Measurements from ENCODE around the gene KAT2B. TPM values are rescaled to one million over a fixed set of nuclear protein-coding genes. Genes with fewer than 3 reads are reported as not detected.

Gene KAT2B
- total RNA-seq, 1 donor from 2014 or later = 12.2 TPM

DNA sequence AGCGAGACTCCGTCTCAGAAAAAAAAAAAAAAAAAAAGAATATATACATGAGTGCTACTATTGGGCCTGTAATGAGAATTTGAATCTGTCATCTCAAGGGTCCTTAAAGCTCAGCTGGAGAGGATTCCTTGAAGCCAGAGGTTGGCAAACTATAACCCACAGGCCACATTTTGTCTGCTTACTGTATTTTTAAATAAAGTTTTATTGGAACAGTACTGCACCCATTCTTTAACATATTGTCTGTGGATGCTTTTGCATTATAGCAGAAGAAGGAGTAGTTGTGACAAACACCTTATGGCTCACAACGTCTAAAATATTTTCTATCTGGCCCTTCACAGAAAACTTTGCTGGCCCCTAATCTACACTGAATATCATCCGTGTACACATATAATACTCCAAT is 85.0 kb downstream of the KAT2B start:
- Mint-ChIP-seq H3K27ac (ENCODE audit: unreplicated experiment) (no peak overlapping the region), H3K4me1 (no peaks in the 10 kb centered on the region)

DNA sequence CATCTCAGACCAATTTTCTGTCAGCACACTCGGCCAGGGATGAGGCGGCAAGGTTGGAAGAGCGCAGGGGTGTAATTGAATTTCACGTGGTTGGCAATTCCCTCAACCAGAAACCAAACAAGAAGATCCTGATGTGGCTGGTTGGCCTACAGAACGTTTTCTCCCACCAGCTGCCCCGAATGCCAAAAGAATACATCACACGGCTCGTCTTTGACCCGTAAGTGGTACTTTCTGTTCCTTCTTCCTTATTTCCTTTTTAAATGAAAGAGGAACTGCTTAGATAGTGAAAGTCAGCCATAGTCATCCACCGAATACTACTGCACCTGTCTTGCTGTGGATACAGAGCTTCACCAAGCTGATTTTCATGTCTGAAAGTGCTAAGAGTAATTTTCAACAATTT is 85.7 kb downstream of the KAT2B start:
- no peaks in the 10 kb centered on the region for H3K27me3 Mint-ChIP-seq (ENCODE audit: low read depth)
- peaks cover 3% of the 10 kb centered on the region for H3K9me3 Mint-ChIP-seq
- no peak overlapping the region for H3K27ac Mint-ChIP-seq (ENCODE audit: unreplicated experiment)
- DNase-seq (ENCODE audit: low read depth, low spot score) = no peak
- H3K4me3 Mint-ChIP-seq = no peak overlapping the region
- TF ChIP-seq, protein P1, sequence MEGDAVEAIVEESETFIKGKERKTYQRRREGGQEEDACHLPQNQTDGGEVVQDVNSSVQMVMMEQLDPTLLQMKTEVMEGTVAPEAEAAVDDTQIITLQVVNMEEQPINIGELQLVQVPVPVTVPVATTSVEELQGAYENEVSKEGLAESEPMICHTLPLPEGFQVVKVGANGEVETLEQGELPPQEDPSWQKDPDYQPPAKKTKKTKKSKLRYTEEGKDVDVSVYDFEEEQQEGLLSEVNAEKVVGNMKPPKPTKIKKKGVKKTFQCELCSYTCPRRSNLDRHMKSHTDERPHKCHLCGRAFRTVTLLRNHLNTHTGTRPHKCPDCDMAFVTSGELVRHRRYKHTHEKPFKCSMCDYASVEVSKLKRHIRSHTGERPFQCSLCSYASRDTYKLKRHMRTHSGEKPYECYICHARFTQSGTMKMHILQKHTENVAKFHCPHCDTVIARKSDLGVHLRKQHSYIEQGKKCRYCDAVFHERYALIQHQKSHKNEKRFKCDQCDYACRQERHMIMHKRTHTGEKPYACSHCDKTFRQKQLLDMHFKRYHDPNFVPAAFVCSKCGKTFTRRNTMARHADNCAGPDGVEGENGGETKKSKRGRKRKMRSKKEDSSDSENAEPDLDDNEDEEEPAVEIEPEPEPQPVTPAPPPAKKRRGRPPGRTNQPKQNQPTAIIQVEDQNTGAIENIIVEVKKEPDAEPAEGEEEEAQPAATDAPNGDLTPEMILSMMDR (conservative IDR thresholded peaks at IDR 0.05) = no peak
- H3K36me3 Mint-ChIP-seq (ENCODE audit: low read depth) = peaks cover 20% of the 10 kb centered on the region
- no peaks in the 10 kb centered on the region for H3K4me1 Mint-ChIP-seq

More for the DNA sequence above, 85.0 kb downstream of the KAT2B start:
- TF ChIP-seq, protein P1 (conservative IDR thresholded peaks at IDR 0.05) = no peak
- H3K4me3 Mint-ChIP-seq = no peak overlapping the region
- H3K27me3 Mint-ChIP-seq (ENCODE audit: low read depth) = no peaks in the 10 kb centered on the region
- H3K36me3 Mint-ChIP-seq (ENCODE audit: low read depth) = peaks cover 20% of the 10 kb centered on the region
- peaks cover 3% of the 10 kb centered on the region for H3K9me3 Mint-ChIP-seq
- DNase-seq (ENCODE audit: low read depth, low spot score) = no peak

DNA sequence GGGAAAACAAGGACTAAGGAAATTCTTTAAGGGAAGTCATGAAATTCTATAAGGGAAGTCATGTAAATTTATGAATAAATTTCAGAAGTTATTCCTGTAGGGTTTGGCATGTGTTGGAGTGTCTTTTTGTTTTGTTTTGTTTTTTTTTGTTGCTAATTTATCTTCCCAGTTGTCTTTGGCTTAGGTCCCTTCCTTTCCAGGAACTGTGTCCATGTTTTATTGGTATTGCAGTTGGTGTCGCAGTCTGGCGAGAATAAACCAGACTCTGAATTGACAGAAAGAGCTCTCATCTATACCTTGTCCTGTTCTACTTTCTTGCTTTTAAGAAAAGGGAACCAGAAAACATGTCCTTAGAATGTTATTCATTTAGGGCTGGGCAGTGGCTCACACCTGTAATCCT is 88.1 kb downstream of the KAT2B start:
- Mint-ChIP-seq H3K27me3 (ENCODE audit: low read depth) (no peaks in the 10 kb centered on the region), H3K36me3 (ENCODE audit: low read depth) (peaks cover 11% of the 10 kb centered on the region), H3K4me3 (no peak overlapping the region), H3K9me3 (peaks cover 3% of the 10 kb centered on the region), H3K27ac (ENCODE audit: unreplicated experiment) (no peak overlapping the region), H3K4me1 (no peaks in the 10 kb centered on the region)
- DNase-seq (ENCODE audit: low read depth, low spot score) = no peak
- TF ChIP-seq, protein P1 (conservative IDR thresholded peaks at IDR 0.05) = no peak

DNA sequence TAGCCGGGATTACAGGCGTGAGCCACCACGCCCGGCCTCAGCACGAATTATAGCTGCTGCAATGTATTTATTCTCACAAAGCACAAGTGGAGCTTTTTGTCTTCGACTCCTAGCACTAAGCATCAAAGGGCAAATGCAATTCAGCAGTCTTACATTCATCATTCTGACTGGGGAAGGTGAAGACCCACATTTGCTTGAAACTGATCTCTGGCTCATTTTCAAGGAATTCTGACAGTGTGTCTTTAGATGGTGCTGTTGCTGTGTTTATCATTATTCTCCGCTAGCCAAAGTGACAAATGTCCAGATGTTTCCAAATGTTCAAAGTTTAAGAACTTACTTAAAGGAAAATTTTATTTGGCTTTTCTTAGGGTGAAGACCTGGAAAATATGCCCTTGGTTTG is 89.9 kb downstream of the KAT2B start:
- Mint-ChIP-seq H3K27ac (ENCODE audit: unreplicated experiment) (no peak overlapping the region), H3K4me3 (no peak overlapping the region), H3K4me1 (no peaks in the 10 kb centered on the region), H3K9me3 (no peaks in the 10 kb centered on the region), H3K27me3 (ENCODE audit: low read depth) (no peaks in the 10 kb centered on the region), H3K36me3 (ENCODE audit: low read depth) (peaks cover 6% of the 10 kb centered on the region)
- DNase-seq (ENCODE audit: low read depth, low spot score) = no peak
- TF ChIP-seq, protein P1 (conservative IDR thresholded peaks at IDR 0.05) = no peak

DNA sequence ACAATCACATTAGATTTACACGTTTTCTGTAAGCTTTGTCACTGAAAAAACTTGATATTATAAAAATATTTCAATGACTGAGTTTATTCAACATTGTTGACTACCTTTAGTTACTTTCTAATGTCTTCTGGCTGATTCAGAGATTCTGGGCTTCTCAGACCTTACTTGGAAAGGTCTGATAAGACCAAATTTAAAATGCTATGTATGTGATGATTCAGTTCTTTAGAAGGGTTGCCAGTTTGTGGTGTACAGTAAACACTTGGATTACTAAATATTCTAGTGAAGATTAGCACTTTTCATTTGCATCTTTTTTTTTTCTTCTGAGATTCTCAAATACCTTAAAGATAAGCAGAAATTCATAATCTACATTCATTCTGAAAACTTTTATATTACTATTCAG is 96.0 kb downstream of the KAT2B start:
- no peak for DNase-seq (ENCODE audit: low read depth, low spot score)
- Mint-ChIP-seq H3K4me3 (no peak overlapping the region), H3K27me3 (ENCODE audit: low read depth) (no peaks in the 10 kb centered on the region), H3K4me1 (peaks cover 6% of the 10 kb centered on the region), H3K36me3 (ENCODE audit: low read depth) (peaks cover 2% of the 10 kb centered on the region), H3K27ac (ENCODE audit: unreplicated experiment) (no peak overlapping the region), H3K9me3 (no peaks in the 10 kb centered on the region)
- TF ChIP-seq, protein P1 (conservative IDR thresholded peaks at IDR 0.05) = no peak

DNA sequence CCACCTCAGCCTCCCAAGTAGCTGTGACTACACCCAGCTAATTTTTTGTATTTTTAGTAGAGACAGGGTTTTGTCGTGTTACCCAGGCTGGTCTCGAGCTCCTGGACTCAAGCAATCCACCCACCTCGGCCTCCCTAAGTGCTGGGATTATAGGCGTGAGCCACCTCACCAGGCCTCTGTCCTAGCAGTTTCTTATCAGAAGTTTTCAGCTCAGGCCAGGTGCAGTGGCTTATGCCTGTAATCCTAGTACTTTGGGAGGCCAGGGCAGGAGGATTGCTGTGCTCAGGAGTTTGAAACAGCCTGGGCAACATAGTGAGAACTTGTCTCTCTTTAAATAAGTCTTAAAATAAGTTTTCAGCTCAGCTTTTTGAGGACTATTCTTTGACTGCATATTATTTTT is 97.4 kb downstream of the KAT2B start:
- TF ChIP-seq, protein P1 (conservative IDR thresholded peaks at IDR 0.05) = no peak
- Mint-ChIP-seq H3K4me1 (peaks cover 20% of the 10 kb centered on the region), H3K4me3 (no peak overlapping the region), H3K27ac (ENCODE audit: unreplicated experiment) (no peak overlapping the region), H3K27me3 (ENCODE audit: low read depth) (no peaks in the 10 kb centered on the region), H3K36me3 (ENCODE audit: low read depth) (peaks cover 2% of the 10 kb centered on the region), H3K9me3 (no peaks in the 10 kb centered on the region)
- DNase-seq (ENCODE audit: low read depth, low spot score) = no peak
